Stimulated activated CD4-positive, alpha-beta T cell treated with anti-CD3 and anti-CD28 coated beads, TNF-alpha, amount 100 ng/mL, for 48 hours (primary cell): Measurements from ENCODE around the gene HOXC9.
A peak's percentile ranks its signal among the peaks of the same experiment; 100 is the strongest.

ENCODE experiments used
- DNase-seq, 3 donors: peaks; one replicate each; pipeline ENCODE4 v3.0.0-alpha.2; 2020; ENCODE audit warnings: low read depth in 3 of 3

HOXC9 gene

GRCh38 chr12:53976172-53976822 lies 23.7 kb upstream of the HOXC9 start:
- DNase-seq, result no peak

DNA sequence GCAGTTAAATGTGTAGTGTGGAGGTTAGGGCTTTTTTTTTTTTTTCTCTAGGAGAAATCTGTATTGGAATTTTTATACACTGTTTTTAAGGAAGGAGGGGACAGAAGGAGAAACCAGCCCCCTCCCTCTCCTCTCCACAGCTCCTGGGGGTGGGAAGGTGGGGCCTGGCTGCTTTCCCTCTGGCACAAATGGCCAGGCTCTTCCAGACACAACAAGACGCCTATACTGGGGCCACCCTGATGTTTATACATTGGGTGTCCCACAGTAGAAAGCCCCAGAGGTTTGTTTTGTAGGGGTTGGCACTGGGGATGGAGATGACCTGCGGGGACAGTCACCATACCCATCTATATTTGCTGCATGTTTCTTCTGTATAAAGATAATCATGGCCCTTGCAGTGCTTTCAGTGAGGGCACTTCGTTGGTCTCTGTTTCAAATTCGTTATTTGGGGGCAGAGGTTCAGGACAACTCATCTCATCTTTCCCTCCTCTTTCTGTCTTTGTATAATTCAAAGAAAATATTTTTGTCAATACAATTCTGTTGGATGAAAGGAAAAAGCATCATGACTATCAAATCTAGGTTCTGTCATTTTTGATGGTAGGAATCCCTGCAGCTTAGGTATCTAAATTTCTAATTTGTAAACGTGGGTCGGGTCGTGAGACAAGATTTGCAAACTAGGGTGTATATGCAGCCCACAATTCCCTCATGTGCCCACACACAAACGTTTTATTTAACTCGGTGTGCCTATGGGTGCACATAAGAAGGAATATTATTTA lies 23.0 kb upstream of the HOXC9 start:
- no peak for DNase-seq

DNA sequence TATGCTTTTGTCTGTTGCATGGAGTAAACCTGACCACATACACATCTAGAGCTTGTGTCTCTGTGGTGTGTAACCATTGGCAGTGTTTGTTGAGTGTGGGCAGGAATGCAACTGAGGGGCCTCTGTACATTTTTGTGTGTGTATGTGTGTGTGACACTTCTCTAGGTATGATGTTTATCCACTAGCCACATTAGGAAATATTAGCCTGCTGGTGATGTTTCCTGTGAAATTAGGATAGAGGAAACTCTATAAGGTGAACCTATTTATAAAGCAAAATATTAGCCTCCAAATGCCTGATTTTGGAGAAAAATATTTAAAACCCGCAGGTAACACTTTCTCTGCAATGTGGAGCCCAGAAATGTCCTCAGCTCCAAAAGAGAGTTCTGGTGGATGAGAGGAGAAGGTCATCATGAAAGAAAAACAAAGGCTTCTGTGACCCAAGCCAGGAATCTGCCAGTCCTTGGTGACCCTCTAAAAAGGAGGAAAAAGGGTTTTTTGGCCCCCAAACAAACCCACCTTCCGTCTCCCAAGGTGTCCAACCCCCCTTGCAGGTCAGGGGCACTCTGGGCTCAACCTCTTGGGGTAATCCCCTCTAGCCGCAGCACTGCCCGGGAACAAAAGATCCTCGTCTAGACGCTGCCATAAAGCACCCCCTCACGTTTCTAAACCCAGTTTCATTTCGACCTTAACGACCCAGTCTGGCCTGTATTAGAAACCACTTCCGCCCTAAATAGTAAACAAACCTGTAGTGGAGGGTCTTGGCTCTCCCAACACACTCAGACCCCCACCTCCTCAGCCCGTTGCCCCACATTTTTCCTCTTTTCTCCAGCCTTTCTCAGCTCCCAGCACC lies 22.1 kb upstream of the HOXC9 start:
- DNase-seq, result no peak

DNA sequence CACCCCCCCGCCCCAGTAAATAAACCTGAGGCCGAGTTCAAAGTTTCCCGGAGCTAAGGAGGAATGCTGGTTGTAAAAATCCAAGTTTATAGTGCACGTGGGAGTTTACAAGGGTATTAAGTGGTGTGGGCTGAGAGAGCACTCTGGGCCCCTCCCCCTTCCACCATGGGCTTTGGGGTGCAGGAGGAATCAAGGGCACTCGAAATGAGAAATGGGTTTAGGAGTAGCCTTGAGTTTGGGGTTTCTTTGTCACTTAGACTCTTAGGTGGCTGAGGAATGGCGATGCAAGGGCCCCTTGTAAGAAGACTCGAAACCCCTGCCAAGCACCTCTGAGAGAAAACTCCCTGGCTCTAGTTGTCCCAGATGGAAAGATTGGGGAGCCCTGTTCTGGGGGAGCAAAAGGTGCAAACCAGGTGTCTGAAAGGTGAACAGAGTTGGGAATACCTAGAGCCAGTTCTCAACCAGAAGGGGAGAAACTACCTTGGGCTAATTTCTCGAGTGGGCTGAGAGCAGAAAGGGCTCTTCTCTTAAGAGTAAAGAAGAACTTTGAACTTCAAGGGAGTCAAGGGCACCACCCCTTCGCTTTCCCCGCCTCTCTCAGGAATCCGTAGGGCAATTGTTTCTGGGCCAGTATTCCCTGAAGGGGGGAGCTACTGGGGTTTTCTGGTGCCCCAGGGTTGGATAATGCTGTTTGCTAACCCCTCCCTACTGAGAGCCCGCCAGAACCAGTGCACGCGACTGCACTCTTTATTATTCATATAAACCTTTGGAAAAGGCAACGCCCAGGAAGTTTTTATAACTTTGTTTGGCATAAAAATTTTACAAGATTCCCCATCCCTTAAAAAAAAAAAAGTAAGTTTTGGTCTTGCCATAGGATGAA lies 21.2 kb upstream of the HOXC9 start:
- DNase-seq, result no peak

GRCh38 chr12:53980104-53980801 lies 19.7 kb upstream of the HOXC9 start:
- DNase-seq, result no peak

- DNase-seq, result no peak
Observed at GRCh38 chr12:53980802-53981496, 19.0 kb upstream of the HOXC9 start.

DNA sequence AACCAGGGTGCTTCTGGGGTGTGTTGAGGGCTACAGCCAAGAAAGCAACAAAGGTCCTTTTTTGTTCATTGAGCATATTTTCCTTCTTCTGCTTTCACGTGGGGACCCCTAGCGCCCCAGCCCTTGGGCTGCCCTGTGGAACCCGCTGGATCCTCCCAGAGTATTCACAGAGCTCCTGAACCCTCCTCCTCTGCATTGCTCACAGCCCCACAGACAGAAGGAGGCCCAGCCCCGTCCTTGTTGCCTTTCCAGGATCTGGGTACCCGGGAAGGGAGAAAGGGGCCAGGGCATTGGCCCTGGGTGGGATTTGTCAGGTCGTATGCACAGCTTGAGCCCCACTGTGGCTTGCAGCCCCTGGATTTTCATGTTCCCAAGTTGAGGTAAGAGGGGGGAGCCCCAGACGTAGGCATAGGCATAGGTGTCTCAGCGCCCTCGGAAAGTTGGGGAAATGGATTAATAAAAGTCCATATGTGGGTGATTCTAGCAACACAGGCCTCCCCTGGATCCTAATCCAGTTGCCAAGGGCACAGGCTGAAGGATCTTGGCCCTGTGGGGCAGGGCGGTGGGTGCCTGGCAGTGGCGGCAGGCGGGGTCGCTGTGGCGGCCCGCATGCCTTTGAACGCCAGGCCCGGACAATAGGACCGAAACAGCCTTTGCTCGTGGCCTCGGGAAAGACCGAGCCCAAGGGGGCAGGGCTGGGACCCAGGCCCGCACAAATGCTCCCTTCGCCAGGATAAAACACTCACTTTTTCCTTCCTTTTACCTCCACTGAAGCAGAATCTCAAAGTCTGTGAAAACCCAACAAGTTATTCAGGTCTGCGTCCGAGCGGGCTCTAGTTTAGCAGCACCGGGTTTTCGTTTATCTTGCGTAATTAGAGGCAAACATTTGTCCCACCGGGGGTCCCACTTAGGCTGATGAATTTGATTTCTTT lies 18.1 kb upstream of the HOXC9 start:
- no peak for DNase-seq

DNA sequence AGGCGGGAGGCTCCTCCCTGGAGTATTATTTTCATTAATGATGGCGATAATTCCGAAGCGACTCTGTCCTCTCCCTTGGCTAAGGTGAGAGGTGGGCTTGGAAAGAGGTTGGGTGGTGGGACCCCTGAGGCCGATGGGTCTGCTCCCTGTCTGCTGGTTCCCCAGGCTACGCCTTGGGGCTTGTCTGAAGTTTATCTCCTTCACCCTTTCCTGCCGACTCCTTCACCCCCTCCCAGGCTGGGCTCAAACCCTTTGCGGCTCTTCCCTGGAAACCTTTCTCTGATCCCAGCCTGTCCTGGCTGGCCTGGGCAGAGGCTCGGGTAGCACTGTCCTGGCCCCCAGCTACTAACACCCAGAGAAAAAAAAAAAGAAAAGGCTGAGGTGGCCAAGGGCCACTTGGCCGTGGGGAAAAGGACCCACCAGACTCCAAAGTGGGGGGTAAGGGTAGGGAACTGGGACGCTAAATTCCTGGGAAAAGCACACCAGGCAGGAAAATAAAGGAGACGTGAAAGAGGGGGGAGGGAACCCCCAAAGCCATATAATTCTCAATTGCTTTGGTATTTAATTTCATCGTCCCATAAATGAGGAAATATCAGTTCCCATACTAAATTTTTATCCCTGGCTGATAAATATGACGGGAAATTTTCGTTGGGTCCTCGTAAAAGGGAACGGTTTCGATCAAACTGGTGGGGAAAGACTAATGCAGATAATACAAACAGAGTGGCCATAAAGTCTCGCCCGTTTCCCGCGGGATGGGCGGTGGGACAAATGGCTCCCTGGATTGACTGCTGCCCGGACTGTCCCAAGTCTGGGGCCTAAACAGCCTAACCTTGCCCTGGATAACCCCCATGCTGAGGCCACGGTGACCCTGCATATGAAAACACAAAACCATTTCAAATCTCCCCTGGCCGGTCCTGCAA lies 17.1 kb upstream of the HOXC9 start:
- no peak for DNase-seq

DNA sequence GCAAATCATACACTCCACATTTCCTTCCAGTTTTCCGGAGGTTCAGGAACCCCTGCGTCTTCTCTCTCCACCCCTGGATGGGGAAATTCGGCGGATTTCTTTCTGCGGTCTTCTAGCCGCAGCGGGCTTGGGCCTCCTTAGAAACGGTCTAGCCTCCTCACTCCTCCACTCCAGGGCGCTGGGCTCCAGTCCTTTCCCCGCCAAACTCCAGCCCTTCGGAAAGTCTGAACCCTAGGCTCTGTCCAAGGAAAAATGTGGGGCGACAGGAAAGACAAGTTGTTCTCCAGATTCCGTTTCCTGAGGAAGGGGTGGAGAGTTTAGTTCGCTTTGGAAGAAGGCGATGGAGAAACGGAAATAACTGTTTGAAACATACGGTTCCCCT lies 16.4 kb upstream of the HOXC9 start:
- DNase-seq, result no peak

DNA sequence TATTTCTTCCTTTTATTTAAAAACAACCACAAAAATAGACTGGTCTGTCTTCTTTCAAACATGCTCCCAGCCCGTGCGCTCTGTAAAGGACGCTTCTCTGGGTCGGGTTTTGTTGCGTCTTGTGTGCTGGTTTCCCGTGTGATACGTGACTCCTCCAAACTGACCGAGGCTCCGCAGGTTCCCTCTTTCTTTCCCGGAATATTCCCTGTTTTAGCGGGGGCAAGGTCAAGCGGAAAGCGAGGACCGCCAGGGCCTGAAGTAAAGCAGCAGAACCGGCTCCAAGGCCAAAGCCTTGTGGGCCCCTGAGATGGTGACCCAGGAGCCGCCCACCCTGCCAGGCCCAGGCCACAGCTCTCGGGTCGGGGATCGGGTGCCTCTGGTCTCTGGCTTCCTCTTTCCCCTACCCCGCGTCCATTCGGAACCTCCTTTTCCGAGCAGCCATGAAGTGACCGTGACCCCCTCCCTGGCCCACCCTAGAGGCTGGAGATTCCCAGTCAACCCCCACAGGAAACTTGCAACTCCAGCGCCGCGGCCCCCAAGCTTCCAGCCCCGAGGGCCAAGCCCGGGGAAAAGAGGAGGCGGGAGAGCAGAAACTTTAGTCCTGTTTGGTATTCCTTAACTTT lies 15.9 kb upstream of the HOXC9 start:
- DNase-seq, result no peak

- DNase-seq, result peak; percentile 80 to 90 (median 82)
Observed at GRCh38 chr12:53984901-53985691, 14.9 kb upstream of the HOXC9 start, which contains the start of gene HOXC10. HOXC10 (plus strand) TSS chr12:53985146; CDS start chr12:53985260, 114 bp downstream.

GRCh38 chr12:53985692-53985993 lies 14.3 kb upstream of the HOXC9 start:
- no peak for DNase-seq

DNA sequence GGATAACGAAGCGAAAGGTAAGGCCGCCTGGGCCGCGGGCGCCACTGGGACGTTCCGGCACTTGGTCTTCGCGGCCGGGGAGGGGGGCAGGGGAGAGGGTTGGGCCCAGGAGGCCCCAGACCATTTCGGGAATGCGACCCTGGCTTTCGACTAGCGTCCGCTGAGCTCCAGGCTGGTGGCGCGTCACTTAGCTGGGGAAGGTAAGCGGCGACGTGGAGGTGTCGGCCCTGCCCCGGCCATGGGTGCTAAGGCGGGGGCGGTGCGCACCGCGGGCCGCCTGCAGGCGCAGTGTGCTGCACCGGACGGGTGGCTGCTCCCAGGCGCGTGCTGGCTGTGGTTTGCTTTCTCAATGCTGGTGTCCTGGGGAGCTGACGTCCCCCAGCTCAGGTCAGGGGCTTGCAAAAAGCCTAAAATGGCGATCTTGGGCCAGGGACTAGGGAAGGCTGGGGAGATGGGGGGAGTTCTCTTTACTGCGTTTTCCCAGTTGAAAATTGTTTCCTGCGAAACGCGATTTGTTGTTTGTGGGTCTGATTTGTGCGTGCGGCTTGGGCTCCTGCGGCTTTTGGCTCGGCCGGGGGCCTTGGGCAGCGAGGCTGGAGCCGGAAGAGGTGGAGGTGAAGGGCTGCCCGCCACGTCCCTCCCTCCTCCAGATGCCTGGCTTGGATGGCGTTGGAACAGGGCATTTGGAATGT lies 13.8 kb upstream of the HOXC9 start:
- no peak for DNase-seq

DNA sequence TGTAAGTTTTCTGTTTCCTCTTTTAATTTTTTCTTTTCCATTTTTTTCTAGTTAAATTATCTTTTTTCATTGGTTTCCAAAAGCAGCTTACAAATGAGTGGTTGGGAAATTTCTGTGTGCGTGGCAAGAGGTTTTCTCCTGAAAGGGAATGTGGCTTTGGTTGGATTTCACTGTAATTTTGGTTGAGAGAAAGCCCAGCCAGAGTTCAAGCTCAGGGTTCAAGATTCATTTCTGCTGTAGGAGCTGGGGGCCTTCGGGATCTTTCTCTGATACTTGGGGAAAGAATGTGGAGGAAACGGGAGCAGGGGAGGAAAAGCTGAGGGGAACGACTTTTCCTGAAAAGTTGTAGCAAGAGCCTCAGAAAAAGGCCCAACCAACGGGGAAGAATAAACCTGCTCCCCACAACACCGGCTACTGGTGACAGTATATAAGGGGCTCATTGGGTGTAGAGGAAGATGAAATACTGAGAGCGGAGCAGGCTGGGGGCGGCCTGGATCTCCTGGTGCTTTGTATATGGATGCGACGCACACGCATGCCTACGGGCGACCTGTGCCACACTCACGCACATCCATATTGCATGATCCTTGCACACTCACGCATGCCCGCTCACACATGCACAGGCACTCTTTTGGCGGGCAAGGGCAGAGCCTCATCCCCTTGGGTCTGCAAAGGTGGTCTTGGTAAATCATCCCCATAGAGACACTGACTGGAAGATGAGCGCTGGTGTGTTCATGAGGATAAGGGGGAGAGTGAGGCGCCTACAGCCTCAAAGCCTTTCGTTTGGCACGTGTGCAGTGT lies 13.1 kb upstream of the HOXC9 start:
- no peak for DNase-seq

DNA sequence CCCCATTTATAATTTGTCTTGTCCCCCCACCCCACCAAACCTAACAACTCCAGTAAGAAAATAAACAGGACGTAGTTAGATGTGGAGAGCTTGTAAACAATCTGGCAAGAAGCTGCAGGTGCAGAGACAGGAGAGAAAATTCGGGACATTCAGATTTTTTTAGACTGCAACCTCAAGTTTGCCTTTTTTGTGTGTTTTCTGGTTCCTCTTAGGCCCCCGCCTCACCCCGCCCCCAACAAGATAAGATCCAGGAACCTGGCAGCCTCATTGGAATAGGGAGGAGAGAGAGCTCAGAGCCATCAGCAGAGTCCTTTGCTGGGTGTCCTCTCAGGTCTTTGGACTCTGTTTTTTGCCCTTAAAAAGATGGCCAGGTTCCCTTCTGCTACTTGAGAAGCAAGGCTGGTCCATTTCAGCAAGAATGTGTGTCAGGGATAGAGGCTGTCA lies 12.2 kb upstream of the HOXC9 start:
- DNase-seq, result no peak
